ENCODE measurements around the gene ARID1B. TPM values are rescaled to one million over a fixed set of nuclear protein-coding genes. Genes with fewer than 3 reads are reported as not detected.

Gene ARID1B
- total RNA-seq, 1 experiment from 2014 or later, result 42.8 TPM

- Histone ChIP-seq H3K4me3 (no peak overlapping the region), H3F3A (ENCODE audit: insufficient read depth, low read depth) (no peaks in the 10 kb centered on the region), H3K4me2 (no peak overlapping the region), H4K20me1 (ENCODE audit: insufficient read depth) (no peaks in the 10 kb centered on the region; the same call in none of the 2 replicates), H2AFZ (no peak overlapping the region), H3K27ac (no peak overlapping the region), H3K9me2 (ENCODE audit: insufficient read depth) (no peaks in the 10 kb centered on the region), H3K27me3 (ENCODE audit: insufficient read depth, low read depth) (no peaks in the 10 kb centered on the region), H3K79me2 (ENCODE audit: low read depth) (peaks cover 3% of the 10 kb centered on the region; the same call in 1 of the 2 replicates), H3K36me3 (ENCODE audit: low read depth) (no peaks in the 10 kb centered on the region), H3K9me3 (ENCODE audit: insufficient read depth, low read depth) (no peaks in the 10 kb centered on the region), H3K4me1 (replicated peaks; ENCODE audit: insufficient read depth) (no peaks in the 10 kb centered on the region)
- TF ChIP-seq, protein P1, sequence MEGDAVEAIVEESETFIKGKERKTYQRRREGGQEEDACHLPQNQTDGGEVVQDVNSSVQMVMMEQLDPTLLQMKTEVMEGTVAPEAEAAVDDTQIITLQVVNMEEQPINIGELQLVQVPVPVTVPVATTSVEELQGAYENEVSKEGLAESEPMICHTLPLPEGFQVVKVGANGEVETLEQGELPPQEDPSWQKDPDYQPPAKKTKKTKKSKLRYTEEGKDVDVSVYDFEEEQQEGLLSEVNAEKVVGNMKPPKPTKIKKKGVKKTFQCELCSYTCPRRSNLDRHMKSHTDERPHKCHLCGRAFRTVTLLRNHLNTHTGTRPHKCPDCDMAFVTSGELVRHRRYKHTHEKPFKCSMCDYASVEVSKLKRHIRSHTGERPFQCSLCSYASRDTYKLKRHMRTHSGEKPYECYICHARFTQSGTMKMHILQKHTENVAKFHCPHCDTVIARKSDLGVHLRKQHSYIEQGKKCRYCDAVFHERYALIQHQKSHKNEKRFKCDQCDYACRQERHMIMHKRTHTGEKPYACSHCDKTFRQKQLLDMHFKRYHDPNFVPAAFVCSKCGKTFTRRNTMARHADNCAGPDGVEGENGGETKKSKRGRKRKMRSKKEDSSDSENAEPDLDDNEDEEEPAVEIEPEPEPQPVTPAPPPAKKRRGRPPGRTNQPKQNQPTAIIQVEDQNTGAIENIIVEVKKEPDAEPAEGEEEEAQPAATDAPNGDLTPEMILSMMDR (conservative IDR thresholded peaks at IDR 0.05), result no peak
- TF ChIP-seq EZH2 (IDR thresholded peaks at IDR 0.05; ENCODE audit: low read depth), result no peak
- no peak for DNase-seq
- ChIA-PET CTCF (no interaction called here), POLR2A (ENCODE audit: unreplicated experiment) (no interaction called here)
- intact Hi-C loops (cut with micrococcal nuclease; ENCODE audit: unreplicated experiment), result no loop called here
- no TSS peak for BruUV-seq (replicated peaks)
Measured at GRCh38 chr6:156919814-156920369, 142.7 kb downstream of the ARID1B start.

GRCh38 chr6:156924246-156924645 lies 147.1 kb downstream of the ARID1B start:
- Histone ChIP-seq H3K4me3 (no peak overlapping the region), H3K27me3 (ENCODE audit: insufficient read depth, low read depth) (no peaks in the 10 kb centered on the region), H3K4me1 (replicated peaks; ENCODE audit: insufficient read depth) (peaks cover 15% of the 10 kb centered on the region), H3K9me2 (ENCODE audit: insufficient read depth) (no peaks in the 10 kb centered on the region), H3K4me2 (no peak overlapping the region), H3F3A (ENCODE audit: insufficient read depth, low read depth) (no peaks in the 10 kb centered on the region), H3K9me3 (ENCODE audit: insufficient read depth, low read depth) (no peaks in the 10 kb centered on the region), H3K36me3 (ENCODE audit: low read depth) (no peaks in the 10 kb centered on the region), H3K79me2 (ENCODE audit: low read depth) (peaks cover 18% of the 10 kb centered on the region), H4K20me1 (ENCODE audit: insufficient read depth) (peaks cover under 1% of the 10 kb centered on the region; the same call in 1 of the 2 replicates), H2AFZ (no peak overlapping the region), H3K27ac (no peak overlapping the region)
- TF ChIP-seq, protein P1 (conservative IDR thresholded peaks at IDR 0.05), result no peak
- TF ChIP-seq EZH2 (IDR thresholded peaks at IDR 0.05; ENCODE audit: low read depth), result no peak
- ChIA-PET CTCF (no interaction called here), POLR2A (ENCODE audit: unreplicated experiment) (no interaction called here)
- intact Hi-C loops (cut with micrococcal nuclease; ENCODE audit: unreplicated experiment), result no loop called here
- no peak for DNase-seq
- BruUV-seq (replicated peaks), result no TSS peak

DNA sequence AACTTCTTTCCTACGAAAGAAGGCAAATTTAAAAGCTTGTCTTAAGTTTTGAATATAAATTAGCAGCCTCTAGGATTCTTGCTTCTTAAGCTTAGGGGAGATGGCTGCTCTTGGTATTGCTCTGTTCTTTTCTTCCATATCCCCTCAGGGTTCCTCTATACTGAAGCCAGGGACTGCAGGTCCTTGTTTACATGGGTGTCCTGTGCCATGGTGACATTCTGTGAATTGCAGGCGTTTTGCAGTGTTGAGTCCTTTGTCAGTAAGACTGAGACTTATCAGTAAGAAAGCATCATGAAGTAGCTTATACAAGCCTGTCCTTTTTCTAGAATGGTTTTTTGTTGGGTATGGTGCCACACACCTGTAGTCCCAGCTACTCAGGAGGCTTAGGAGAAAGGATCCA lies 147.8 kb downstream of the ARID1B start:
- no peak overlapping the region for H2AFZ ChIP-seq
- no peak overlapping the region for H3K4me2 ChIP-seq
- no peaks in the 10 kb centered on the region for H3K27me3 ChIP-seq (ENCODE audit: insufficient read depth, low read depth)
- H3K36me3 ChIP-seq (ENCODE audit: low read depth), result no peaks in the 10 kb centered on the region
- H3K4me3 ChIP-seq, result no peak overlapping the region
- POLR2A ChIA-PET (ENCODE audit: unreplicated experiment), result no interaction called here
- peaks cover 21% of the 10 kb centered on the region for H3K79me2 ChIP-seq (ENCODE audit: low read depth)
- intact Hi-C loops (cut with micrococcal nuclease; ENCODE audit: unreplicated experiment), result no loop called here
- peaks cover 3% of the 10 kb centered on the region; the same call in 1 of the 2 replicates for H4K20me1 ChIP-seq (ENCODE audit: insufficient read depth)
- TF ChIP-seq, protein P1 (conservative IDR thresholded peaks at IDR 0.05), result no peak
- TF ChIP-seq EZH2 (IDR thresholded peaks at IDR 0.05; ENCODE audit: low read depth), result no peak
- peaks cover 15% of the 10 kb centered on the region for H3K4me1 ChIP-seq (replicated peaks; ENCODE audit: insufficient read depth)
- H3F3A ChIP-seq (ENCODE audit: insufficient read depth, low read depth), result no peaks in the 10 kb centered on the region
- H3K9me3 ChIP-seq (ENCODE audit: insufficient read depth, low read depth), result no peaks in the 10 kb centered on the region
- H3K27ac ChIP-seq, result no peak overlapping the region
- no peaks in the 10 kb centered on the region for H3K9me2 ChIP-seq (ENCODE audit: insufficient read depth)
- CTCF ChIA-PET, result no interaction called here
- no peak for DNase-seq
- BruUV-seq (replicated peaks), result no TSS peak

All from PC-9 (cell line).